ENCODE data around the gene U2AF2. TPM values are rescaled to one million over a fixed set of nuclear protein-coding genes. Genes with fewer than 3 reads are reported as not detected.
A peak's percentile ranks its signal among the peaks of the same experiment; 100 is the strongest.

Gene U2AF2
- total and polyA plus RNA-seq, 2 of the 4 experiments (the other 2 are of a cell fraction): 120 to 260 TPM

DNA sequence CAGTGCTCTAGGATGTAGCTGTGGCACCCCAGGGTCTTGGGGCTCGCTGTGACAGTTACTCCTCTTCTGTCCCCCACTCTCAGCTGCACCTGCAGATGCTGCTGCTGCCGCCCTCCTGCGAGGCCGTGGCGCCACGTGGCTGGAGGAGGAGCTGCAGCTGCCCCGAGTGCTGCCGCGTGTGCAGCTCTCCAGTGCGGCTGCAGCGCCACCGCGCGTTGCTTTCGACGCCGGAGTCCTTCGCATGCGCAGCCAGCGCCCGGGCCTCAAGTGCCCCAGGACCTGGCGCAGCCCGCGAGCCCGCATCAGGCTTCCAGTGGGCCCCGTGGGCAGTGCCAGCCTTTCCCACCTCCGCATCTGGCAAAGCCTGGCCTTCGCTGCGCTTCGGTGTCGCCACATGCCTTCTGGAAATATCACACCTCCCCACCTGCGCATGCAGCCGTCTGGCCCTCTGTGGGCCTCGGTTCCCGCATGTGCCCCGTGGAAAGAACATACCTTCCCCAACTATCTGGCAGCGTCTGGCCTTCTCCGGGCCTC lies 14.7 kb upstream of the U2AF2 start:
- peak overlapping the region; percentile 98 for H3K14ac ChIP-seq (replicated peaks; ENCODE audit: low read depth, low read length)
- intact Hi-C loops (cut with micrococcal nuclease): no loop called here
- CTCF ChIA-PET: no interaction called here
- peak overlapping the region; percentile 42 for H3K9ac ChIP-seq (ENCODE audit: low read depth, low read length)
- H2AFZ ChIP-seq (replicated peaks; ENCODE audit: low read length, poor library complexity): peak overlapping the region; percentile 90
- H3K4me3 ChIP-seq (ENCODE audit: insufficient read depth, low read depth, low read length): peak overlapping the region; percentile 74
- no peak overlapping the region for H2BK15ac ChIP-seq (ENCODE audit: low read depth, low read length)
- WGBS, 2 experiments (ENCODE audit: extremely low coverage in 2 of 2, insufficient read length in 1 of 2): 22% methylated on average over 35 of the region's 38 CpGs; no CpG with 5 or more reads in 1 of the 2 experiments
- peaks cover 21% of the 10 kb centered on the region for H3K4me1 ChIP-seq (ENCODE audit: control insufficient read depth, insufficient read depth, low read length)
- BruUV-seq (replicated peaks): no TSS peak
- peak; percentile 68 for DNase-seq
- H3K23ac ChIP-seq (ENCODE audit: low read depth, low read length): peak overlapping the region; percentile 99
- H3K9me1 ChIP-seq (ENCODE audit: insufficient read depth, low read length): peaks cover 14% of the 10 kb centered on the region
- H3K18ac ChIP-seq (ENCODE audit: low read depth, low read length): no peak overlapping the region
- H3K36me3 ChIP-seq (ENCODE audit: control insufficient read depth, insufficient read depth, low read length): peaks cover 10% of the 10 kb centered on the region; the same call in 1 of the 2 replicates
- H3K56ac ChIP-seq (ENCODE audit: extremely low read depth, insufficient read depth, low read length): peak overlapping the region; percentile 82; the same call in 1 of the 2 replicates
- peak overlapping the region; percentile 97 for H3K4ac ChIP-seq (ENCODE audit: low read depth, low read length)
- H3K9me3 ChIP-seq (ENCODE audit: control insufficient read depth, insufficient read depth, low read length): no peaks in the 10 kb centered on the region
- no peaks in the 10 kb centered on the region for H3K27me3 ChIP-seq (ENCODE audit: control insufficient read depth, insufficient read depth, low read length)
- peak overlapping the region; percentile 16 for H3K4me2 ChIP-seq (ENCODE audit: low read depth, low read length)
- peak overlapping the region; percentile 82 for H4K91ac ChIP-seq (ENCODE audit: insufficient read depth, low read depth, low read length)
- H4K20me1 ChIP-seq (ENCODE audit: insufficient read depth, low read length): 0 out of 2 replicates have a peak, but pooled peaks cover 9% of the 10 kb centered on the region
- peak overlapping the region; percentile 79 to 84; a peak in 3 of 4 replicates for H4K8ac ChIP-seq (ENCODE audit: low read depth in 2 of 2, low read length in 2 of 2)
- H3K79me1 ChIP-seq (ENCODE audit: low read depth in 1 of 2, low read length in 2 of 2): peaks cover 33 to 87% of the 10 kb centered on the region in 2 experiments
- dilution Hi-C loops (cut with HindIII; ENCODE audit: low sequenced_read_pairs, unreplicated experiment): no loop called here
- in situ Hi-C loops (cut with MboI; ENCODE audit: low sequenced_read_pairs): loop anchor here (25.0 kb wide), 2 partner anchors 353 to 528 kb away; partner anchors contain the start of genes BRSK1, HSPBP1 and PPP1R12C
- H2BK5ac ChIP-seq (ENCODE audit: low read depth, low read length, poor library complexity, severe bottlenecking): peak overlapping the region; percentile 49
- ATAC-seq (ENCODE audit: low read depth): no peak
- peak overlapping the region; percentile 71 for H2AK5ac ChIP-seq (ENCODE audit: low read depth, low read length)
- H2BK20ac ChIP-seq (ENCODE audit: low read depth, low read length): no peak overlapping the region
- H3K27ac ChIP-seq (ENCODE audit: insufficient read depth, low read length): peak overlapping the region; percentile 59
- H2BK120ac ChIP-seq (ENCODE audit: low read depth, low read length): 0 out of 2 replicates have a peak overlapping the region, but pooled peaks have one; percentile 28
- H4K5ac ChIP-seq (ENCODE audit: low read depth, low read length): peak overlapping the region; percentile 30
- H2AK9ac ChIP-seq (replicated peaks; ENCODE audit: low read depth, low read length, poor library complexity): peak overlapping the region; percentile 95
- POLR2A ChIA-PET (ENCODE audit: unreplicated experiment): no interaction called here
- TF ChIP-seq NFE2L2 (IDR thresholded peaks at IDR 0.05; ENCODE audit: low read depth, low read length): no peak
- TF ChIP-seq RCOR1 (IDR thresholded peaks at IDR 0.05; ENCODE audit: insufficient replicate concordance, low read length): no peak
- peak; percentile 62 for TF ChIP-seq USF2 (IDR thresholded peaks at IDR 0.05; ENCODE audit: low read depth, low read length)
- no peak for TF ChIP-seq RFX5 (IDR thresholded peaks at IDR 0.05; ENCODE audit: low read depth, low read length)
- TF ChIP-seq POLR2A (IDR thresholded peaks at IDR 0.05; ENCODE audit: low read depth, low read length): no peak
- no peak for TF ChIP-seq MAZ (IDR thresholded peaks at IDR 0.05; ENCODE audit: borderline replicate concordance, low read depth, low read length)
- TF ChIP-seq CHD1 (IDR thresholded peaks at IDR 0.05; ENCODE audit: low read depth, low read length): no peak
- TF ChIP-seq CEBPB (IDR thresholded peaks at IDR 0.05; ENCODE audit: low read depth, low read length): no peak
- TF ChIP-seq SMC3 (IDR thresholded peaks at IDR 0.05; ENCODE audit: low read depth, low read length): 0 out of 2 replicates have a peak, but pooled peaks have one; percentile 29
- peak; percentile 82; the same call in 1 of the 2 replicates for TF ChIP-seq MXI1 (IDR thresholded peaks at IDR 0.05; ENCODE audit: borderline replicate concordance, low read depth, low read length)
- TF ChIP-seq MAFK (IDR thresholded peaks at IDR 0.05; ENCODE audit: low read depth, low read length): no peak
- TF ChIP-seq, protein P1, sequence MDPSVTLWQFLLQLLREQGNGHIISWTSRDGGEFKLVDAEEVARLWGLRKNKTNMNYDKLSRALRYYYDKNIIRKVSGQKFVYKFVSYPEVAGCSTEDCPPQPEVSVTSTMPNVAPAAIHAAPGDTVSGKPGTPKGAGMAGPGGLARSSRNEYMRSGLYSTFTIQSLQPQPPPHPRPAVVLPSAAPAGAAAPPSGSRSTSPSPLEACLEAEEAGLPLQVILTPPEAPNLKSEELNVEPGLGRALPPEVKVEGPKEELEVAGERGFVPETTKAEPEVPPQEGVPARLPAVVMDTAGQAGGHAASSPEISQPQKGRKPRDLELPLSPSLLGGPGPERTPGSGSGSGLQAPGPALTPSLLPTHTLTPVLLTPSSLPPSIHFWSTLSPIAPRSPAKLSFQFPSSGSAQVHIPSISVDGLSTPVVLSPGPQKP (IDR thresholded peaks at IDR 0.05; ENCODE audit: borderline replicate concordance, low read depth, low read length): no peak
- TF ChIP-seq, protein P2, sequence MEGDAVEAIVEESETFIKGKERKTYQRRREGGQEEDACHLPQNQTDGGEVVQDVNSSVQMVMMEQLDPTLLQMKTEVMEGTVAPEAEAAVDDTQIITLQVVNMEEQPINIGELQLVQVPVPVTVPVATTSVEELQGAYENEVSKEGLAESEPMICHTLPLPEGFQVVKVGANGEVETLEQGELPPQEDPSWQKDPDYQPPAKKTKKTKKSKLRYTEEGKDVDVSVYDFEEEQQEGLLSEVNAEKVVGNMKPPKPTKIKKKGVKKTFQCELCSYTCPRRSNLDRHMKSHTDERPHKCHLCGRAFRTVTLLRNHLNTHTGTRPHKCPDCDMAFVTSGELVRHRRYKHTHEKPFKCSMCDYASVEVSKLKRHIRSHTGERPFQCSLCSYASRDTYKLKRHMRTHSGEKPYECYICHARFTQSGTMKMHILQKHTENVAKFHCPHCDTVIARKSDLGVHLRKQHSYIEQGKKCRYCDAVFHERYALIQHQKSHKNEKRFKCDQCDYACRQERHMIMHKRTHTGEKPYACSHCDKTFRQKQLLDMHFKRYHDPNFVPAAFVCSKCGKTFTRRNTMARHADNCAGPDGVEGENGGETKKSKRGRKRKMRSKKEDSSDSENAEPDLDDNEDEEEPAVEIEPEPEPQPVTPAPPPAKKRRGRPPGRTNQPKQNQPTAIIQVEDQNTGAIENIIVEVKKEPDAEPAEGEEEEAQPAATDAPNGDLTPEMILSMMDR (conservative IDR thresholded peaks at IDR 0.05; ENCODE audit: low read depth, low read length): peak; percentile 61
- no peak for TF ChIP-seq FOS (IDR thresholded peaks at IDR 0.05; ENCODE audit: low read depth, low read length)
- TF ChIP-seq RAD21 (IDR thresholded peaks at IDR 0.05; ENCODE audit: low read length): peak; percentile 45
